ENCODE results near the gene ING5.
"Not testable (repeated sequence)": the region's sequence is repeated elsewhere in the genome, so short reads cannot be mapped to it uniquely, and the experiment has no call there.

ING5 gene

DNA sequence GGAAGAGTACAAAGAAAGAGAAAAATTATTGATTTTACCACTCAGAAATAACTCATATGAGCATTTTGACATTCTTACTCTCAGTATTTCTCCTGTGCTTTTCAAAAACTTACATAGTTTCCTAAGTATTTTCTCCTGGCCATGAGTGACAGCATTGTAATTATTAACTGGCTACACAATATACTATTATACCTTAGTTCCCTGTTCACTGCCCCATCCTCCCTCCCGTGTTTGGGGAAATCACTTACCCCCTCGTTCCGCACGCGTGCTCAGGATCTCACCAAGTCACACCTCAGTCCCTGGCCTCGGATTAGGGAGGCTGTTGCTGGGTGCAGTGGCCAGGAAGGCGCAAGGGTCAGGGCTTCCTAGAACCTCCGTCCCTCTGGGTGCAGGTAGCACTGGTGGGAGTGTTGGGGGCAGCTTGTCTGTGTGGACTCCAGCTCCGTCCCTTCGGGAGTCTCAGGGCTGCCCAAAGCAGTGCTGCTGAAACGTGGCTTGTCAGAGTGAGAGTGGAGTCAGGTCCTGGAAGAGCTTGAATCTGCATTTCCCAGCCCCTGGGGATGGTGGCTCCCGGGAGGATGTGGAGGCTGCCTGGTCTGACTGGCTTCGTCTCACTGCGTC is 41.1 kb upstream of the ING5 start:
- H3K27ac ChIP-seq (ENCODE audit: low read depth, low read length), result no peak overlapping the region

DNA sequence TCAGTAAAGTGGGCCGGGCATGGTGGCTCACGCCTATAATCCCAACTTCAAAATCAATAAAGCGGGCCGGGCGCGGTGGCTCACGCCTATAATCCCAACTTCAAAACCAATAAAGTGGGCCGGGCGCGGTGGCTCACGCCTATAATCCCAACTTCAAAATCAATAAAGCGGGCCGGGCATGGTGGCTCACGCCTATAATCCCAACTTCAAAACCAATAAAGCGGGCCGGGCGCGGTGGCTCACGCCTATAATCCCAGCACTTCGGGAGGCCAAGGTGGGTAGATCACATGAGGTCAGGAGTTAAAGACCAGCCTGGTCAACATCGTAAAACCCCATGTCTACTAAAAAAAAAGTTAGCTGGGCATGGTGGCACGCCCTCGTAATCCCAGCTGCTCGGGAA is 39.1 kb upstream of the ING5 start:
- not testable (repeated sequence) for H3K4me3 ChIP-seq (ENCODE audit: low read depth, low read length); H3K9me3 ChIP-seq (ENCODE audit: control insufficient read depth, insufficient read depth, low read depth, low read length); H3K27me3 ChIP-seq (ENCODE audit: control insufficient read depth, insufficient read depth, low read length); H3K4me1 ChIP-seq (ENCODE audit: control insufficient read depth, insufficient read depth, low read length); H3K27ac ChIP-seq (ENCODE audit: low read depth, low read length); H3K9ac ChIP-seq (ENCODE audit: low read length)
- peaks cover 52% of the 10 kb centered on the region for H3K36me3 ChIP-seq (ENCODE audit: control insufficient read depth, insufficient read depth, low read length)

More for the DNA sequence above, 41.1 kb upstream of the ING5 start:
- Histone ChIP-seq H3K4me3 (ENCODE audit: low read depth, low read length) (no peak overlapping the region), H3K9ac (ENCODE audit: low read length) (no peak overlapping the region), H3K4me1 (ENCODE audit: control insufficient read depth, insufficient read depth, low read length) (peaks cover 3% of the 10 kb centered on the region; the same call in 1 of the 2 replicates), H3K36me3 (ENCODE audit: control insufficient read depth, insufficient read depth, low read length) (peaks cover 56% of the 10 kb centered on the region), H3K9me3 (ENCODE audit: control insufficient read depth, insufficient read depth, low read depth, low read length) (no peaks in the 10 kb centered on the region), H3K27me3 (ENCODE audit: control insufficient read depth, insufficient read depth, low read length) (no peaks in the 10 kb centered on the region)

DNA sequence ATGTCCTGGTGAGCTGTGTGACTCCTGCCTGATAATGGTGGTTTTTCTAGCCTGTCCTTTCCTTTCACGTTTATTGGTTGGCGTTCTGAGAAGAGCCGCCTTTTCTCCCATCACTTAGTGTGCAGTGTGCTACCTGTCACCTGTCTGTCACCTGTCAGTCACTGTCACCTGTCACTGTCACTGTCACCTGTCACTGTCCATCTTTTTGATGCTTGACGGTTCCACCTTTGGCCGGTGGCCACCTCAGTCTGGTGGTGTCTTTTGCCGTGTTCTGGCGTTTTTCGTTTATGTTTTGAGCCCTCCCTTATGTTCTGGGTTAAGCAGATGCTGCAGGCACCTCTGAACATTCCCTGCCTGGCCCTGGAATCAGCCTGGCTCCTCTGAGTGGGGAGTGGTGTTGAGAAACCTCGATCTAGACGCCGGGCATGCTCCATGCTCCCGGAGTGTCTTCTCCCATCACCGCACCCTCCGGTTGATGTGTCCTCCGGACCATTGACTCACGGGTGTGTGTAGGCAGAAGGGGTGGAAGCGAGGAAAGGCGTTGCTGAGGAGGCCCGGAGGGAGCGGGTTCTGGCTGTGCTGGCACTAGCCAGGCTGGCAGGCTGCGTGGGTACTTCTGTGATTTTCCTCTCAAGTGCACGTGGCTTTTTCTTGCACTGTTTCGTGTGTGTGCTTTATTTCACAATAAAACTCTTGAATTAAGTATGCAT is 36.0 kb upstream of the ING5 start:
- peaks cover 3% of the 10 kb centered on the region; the same call in 1 of the 2 replicates for H3K4me1 ChIP-seq (ENCODE audit: control insufficient read depth, insufficient read depth, low read length)
- H3K9ac ChIP-seq (ENCODE audit: low read length), result no peak overlapping the region
- peaks cover 57% of the 10 kb centered on the region for H3K36me3 ChIP-seq (ENCODE audit: control insufficient read depth, insufficient read depth, low read length)
- no peaks in the 10 kb centered on the region for H3K9me3 ChIP-seq (ENCODE audit: control insufficient read depth, insufficient read depth, low read depth, low read length)
- no peak overlapping the region for H3K4me3 ChIP-seq (ENCODE audit: low read depth, low read length)
- H3K27me3 ChIP-seq (ENCODE audit: control insufficient read depth, insufficient read depth, low read length), result no peaks in the 10 kb centered on the region
- no peak overlapping the region for H3K27ac ChIP-seq (ENCODE audit: low read depth, low read length)

- no peaks in the 10 kb centered on the region for H3K9me3 ChIP-seq (ENCODE audit: control insufficient read depth, insufficient read depth, low read depth, low read length)
- no peak overlapping the region for H3K4me3 ChIP-seq (ENCODE audit: low read depth, low read length)
- no peak overlapping the region for H3K9ac ChIP-seq (ENCODE audit: low read length)
- peaks cover 3% of the 10 kb centered on the region; the same call in 1 of the 2 replicates for H3K4me1 ChIP-seq (ENCODE audit: control insufficient read depth, insufficient read depth, low read length)
- H3K27ac ChIP-seq (ENCODE audit: low read depth, low read length), result no peak overlapping the region
- H3K36me3 ChIP-seq (ENCODE audit: control insufficient read depth, insufficient read depth, low read length), result peaks cover 58% of the 10 kb centered on the region
- no peaks in the 10 kb centered on the region for H3K27me3 ChIP-seq (ENCODE audit: control insufficient read depth, insufficient read depth, low read length)
These were observed 35.0 kb upstream of the ING5 start for GRCh38 chr2:241666627-241667400.

DNA sequence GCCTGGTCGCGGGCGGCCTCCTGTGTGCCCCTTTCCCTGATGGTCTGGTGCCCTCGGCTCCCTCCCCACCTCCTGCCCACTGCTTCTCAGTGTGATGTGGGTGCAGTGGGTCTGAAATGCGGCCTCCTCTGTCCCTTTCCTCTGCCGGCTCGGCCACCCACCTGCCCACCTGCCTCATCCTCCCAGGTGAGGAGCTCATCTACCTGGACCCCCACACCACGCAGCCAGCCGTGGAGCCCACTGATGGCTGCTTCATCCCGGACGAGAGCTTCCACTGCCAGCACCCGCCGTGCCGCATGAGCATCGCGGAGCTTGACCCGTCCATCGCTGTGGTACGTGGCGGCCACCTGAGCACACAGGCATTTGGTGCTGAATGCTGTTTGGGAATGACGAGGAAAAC is 33.5 kb upstream of the ING5 start:
- Histone ChIP-seq H3K9me3 (ENCODE audit: control insufficient read depth, insufficient read depth, low read depth, low read length) (no peaks in the 10 kb centered on the region), H3K27me3 (ENCODE audit: control insufficient read depth, insufficient read depth, low read length) (no peaks in the 10 kb centered on the region), H3K9ac (ENCODE audit: low read length) (no peak overlapping the region), H3K4me1 (ENCODE audit: control insufficient read depth, insufficient read depth, low read length) (peaks cover 3% of the 10 kb centered on the region; the same call in 1 of the 2 replicates), H3K36me3 (ENCODE audit: control insufficient read depth, insufficient read depth, low read length) (peaks cover 65% of the 10 kb centered on the region), H3K27ac (ENCODE audit: low read depth, low read length) (no peak overlapping the region), H3K4me3 (ENCODE audit: low read depth, low read length) (no peak overlapping the region)

- peaks cover 66% of the 10 kb centered on the region for H3K36me3 ChIP-seq (ENCODE audit: control insufficient read depth, insufficient read depth, low read length)
- H3K4me1 ChIP-seq (ENCODE audit: control insufficient read depth, insufficient read depth, low read length), result peaks cover 3% of the 10 kb centered on the region; the same call in 1 of the 2 replicates
- H3K4me3 ChIP-seq (ENCODE audit: low read depth, low read length), result no peak overlapping the region
- no peaks in the 10 kb centered on the region for H3K9me3 ChIP-seq (ENCODE audit: control insufficient read depth, insufficient read depth, low read depth, low read length)
- H3K27ac ChIP-seq (ENCODE audit: low read depth, low read length), result no peak overlapping the region
- H3K27me3 ChIP-seq (ENCODE audit: control insufficient read depth, insufficient read depth, low read length), result no peaks in the 10 kb centered on the region
- H3K9ac ChIP-seq (ENCODE audit: low read length), result no peak overlapping the region
These were observed 33.0 kb upstream of the ING5 start for GRCh38 chr2:241668839-241669238.

GRCh38 chr2:241670333-241671110 is 31.3 kb upstream of the ING5 start:
- H3K4me1 ChIP-seq (ENCODE audit: control insufficient read depth, insufficient read depth, low read length), result no peaks in the 10 kb centered on the region
- H3K36me3 ChIP-seq (ENCODE audit: control insufficient read depth, insufficient read depth, low read length), result peaks cover 79% of the 10 kb centered on the region
- H3K27me3 ChIP-seq (ENCODE audit: control insufficient read depth, insufficient read depth, low read length), result no peaks in the 10 kb centered on the region
- no peak overlapping the region for H3K27ac ChIP-seq (ENCODE audit: low read depth, low read length)
- H3K9me3 ChIP-seq (ENCODE audit: control insufficient read depth, insufficient read depth, low read depth, low read length), result no peaks in the 10 kb centered on the region
- no peak overlapping the region for H3K9ac ChIP-seq (ENCODE audit: low read length)
- H3K4me3 ChIP-seq (ENCODE audit: low read depth, low read length), result no peak overlapping the region

DNA sequence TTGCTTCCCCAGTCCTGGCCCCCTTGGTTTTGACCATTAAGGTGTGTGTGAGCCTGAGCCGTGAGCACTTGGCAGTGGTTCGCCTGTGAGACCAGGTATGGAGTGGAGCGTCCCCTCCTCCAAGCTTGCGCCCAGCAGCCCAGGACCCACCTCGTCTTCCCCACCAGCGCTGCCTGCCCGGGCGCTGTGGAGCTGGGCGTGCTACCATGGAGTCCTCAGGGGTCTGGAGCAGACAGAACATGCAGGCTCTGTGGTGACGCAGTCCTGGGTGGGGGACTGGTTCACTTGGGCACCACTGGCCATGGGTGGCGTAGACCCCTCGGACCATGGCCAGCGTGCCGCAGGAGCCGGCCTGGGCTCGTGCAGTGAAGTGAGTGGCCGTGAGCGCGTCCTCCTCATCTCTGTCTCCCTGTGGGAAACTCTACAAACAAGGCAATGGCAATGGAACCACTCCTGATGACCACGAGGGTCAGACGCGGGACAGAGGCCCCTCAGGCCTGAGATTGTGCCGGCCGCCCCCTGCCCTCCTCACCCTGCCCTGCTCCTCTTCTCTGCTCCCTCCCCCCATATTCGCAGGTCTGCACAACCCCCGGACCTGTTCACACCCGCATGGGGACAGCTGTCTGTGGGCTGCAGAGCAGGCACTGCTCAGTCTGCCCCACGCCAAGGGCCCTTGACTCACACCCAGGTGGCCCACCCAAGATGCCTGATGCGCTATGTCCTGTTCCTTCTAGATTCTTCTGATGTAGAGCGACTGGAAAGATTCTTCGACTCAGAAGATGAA is 30.2 kb upstream of the ING5 start:
- Histone ChIP-seq H3K9ac (ENCODE audit: low read length) (no peak overlapping the region), H3K27me3 (ENCODE audit: control insufficient read depth, insufficient read depth, low read length) (no peaks in the 10 kb centered on the region), H3K27ac (ENCODE audit: low read depth, low read length) (no peak overlapping the region), H3K9me3 (ENCODE audit: control insufficient read depth, insufficient read depth, low read depth, low read length) (no peaks in the 10 kb centered on the region), H3K4me3 (ENCODE audit: low read depth, low read length) (no peak overlapping the region), H3K4me1 (ENCODE audit: control insufficient read depth, insufficient read depth, low read length) (no peaks in the 10 kb centered on the region), H3K36me3 (ENCODE audit: control insufficient read depth, insufficient read depth, low read length) (peaks cover 87% of the 10 kb centered on the region)

DNA sequence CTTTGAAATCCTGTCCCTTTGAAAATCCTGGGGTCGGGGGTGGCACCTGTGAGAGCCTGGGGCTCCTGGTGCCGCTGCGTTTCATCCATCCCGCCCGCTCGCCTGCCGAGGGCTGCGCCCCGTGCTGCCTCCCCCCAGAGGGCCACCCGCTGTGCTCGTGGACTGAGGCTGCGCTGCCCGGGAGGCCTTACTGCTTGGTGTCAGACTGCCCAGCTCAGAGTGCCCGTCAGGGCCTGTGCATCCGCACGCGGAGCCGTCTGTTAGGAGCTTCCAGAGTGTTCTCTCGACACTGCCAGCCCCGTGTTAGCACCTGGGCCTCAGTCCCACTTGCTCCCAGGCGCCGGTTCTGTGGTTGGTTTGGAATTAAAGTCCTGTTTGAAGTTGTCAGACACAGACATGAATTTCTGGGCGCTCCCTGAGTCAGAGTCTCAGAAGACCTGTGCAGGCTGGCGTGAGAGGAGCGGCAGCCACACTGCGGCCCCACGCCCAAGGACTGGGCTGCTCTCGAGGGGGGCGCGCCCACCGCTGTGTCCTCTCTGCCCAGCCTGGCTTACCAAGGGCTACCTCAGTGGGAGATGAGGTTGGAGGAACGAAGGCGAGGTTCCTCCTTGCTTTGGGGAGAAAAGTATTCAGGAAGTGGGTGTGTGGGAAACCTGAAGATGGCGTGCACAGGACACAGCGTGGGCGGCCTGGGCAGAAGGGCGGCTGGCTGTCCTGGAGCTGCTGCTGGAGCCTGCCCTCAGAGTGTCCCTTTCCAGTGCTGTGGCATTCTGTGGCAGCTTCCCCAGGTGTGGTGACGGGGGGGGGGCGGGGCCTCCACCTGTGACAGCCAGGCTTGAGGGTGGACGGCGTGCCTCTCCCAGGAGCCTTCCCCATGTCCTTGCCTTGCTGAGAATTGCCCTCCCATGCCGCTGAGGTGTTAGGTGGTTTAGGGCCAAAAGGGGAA is 29.3 kb upstream of the ING5 start:
- H3K9ac ChIP-seq (ENCODE audit: low read length), result no peak overlapping the region
- H3K27me3 ChIP-seq (ENCODE audit: control insufficient read depth, insufficient read depth, low read length), result no peaks in the 10 kb centered on the region
- no peaks in the 10 kb centered on the region for H3K9me3 ChIP-seq (ENCODE audit: control insufficient read depth, insufficient read depth, low read depth, low read length)
- H3K4me3 ChIP-seq (ENCODE audit: low read depth, low read length), result no peak overlapping the region
- H3K4me1 ChIP-seq (ENCODE audit: control insufficient read depth, insufficient read depth, low read length), result no peaks in the 10 kb centered on the region
- no peak overlapping the region for H3K27ac ChIP-seq (ENCODE audit: low read depth, low read length)
- H3K36me3 ChIP-seq (ENCODE audit: control insufficient read depth, insufficient read depth, low read length), result peaks cover 90% of the 10 kb centered on the region
